Endothelial cell (in vitro differentiated cells): ENCODE data around the gene GALNT9. TPM values are rescaled to one million over a fixed set of nuclear protein-coding genes. Genes with fewer than 3 reads are reported as not detected.
"Not testable (repeated sequence)": the region's sequence is repeated elsewhere in the genome, so short reads cannot be mapped to it uniquely, and the experiment has no call there.

Experiments
- DNase-seq: peaks from one replicate; pipeline ENCODE4 v3.0.0; 2021; ENCODE audit warnings: low spot score
- H3K27ac Mint-ChIP-seq: one replicate; pipeline ENCODE4 v1.8.0; 2021; ENCODE audit warnings: mixed read lengths, inconsistent platforms; ENCODE audit not compliant: unreplicated experiment
- H3K27me3 Mint-ChIP-seq: one replicate; pipeline ENCODE4 v1.8.0; 2021; ENCODE audit warnings: mild to moderate bottlenecking, moderate library complexity, mixed read lengths, inconsistent platforms; ENCODE audit not compliant: unreplicated experiment
- H3K36me3 Mint-ChIP-seq: one replicate; pipeline ENCODE4 v1.8.0; 2021; ENCODE audit warnings: mild to moderate bottlenecking, low read depth, mixed read lengths, inconsistent platforms; ENCODE audit not compliant: unreplicated experiment
- H3K4me1 Mint-ChIP-seq: one replicate; pipeline ENCODE4 v1.8.0; 2021; ENCODE audit warnings: mild to moderate bottlenecking, mixed read lengths, inconsistent platforms; ENCODE audit not compliant: unreplicated experiment
- H3K4me3 Mint-ChIP-seq: one replicate; pipeline ENCODE4 v1.8.0; 2021; ENCODE audit warnings: mild to moderate bottlenecking, mixed read lengths, inconsistent platforms; ENCODE audit not compliant: unreplicated experiment
- H3K9me3 Mint-ChIP-seq: one replicate; pipeline ENCODE4 v1.8.0; 2021; ENCODE audit warnings: mixed read lengths, inconsistent platforms; ENCODE audit not compliant: unreplicated experiment
- total RNA-seq: library from RNA; stranded (reverse); fragmentation: NEBNext Ultra II Directional; extraction: Animal tissue kit (Norgen Biotek cat#: 25700); gene quantifications from one replicate; pipeline ENCODE4 v1.2.1, GENCODE V29; 2021; ENCODE audit not compliant: unreplicated experiment
- TF ChIP-seq, protein P1 (sequence below): fragments of 200-600 bp; sonication (generic); IDR thresholded peaks from one replicate; pipeline ENCODE4 v1.5.0; 2021; ENCODE audit warnings: antibody characterized with exemption; ENCODE audit not compliant: unreplicated experiment

Gene GALNT9
- total RNA-seq, 1 donor from 2014 or later, result not detected

DNA sequence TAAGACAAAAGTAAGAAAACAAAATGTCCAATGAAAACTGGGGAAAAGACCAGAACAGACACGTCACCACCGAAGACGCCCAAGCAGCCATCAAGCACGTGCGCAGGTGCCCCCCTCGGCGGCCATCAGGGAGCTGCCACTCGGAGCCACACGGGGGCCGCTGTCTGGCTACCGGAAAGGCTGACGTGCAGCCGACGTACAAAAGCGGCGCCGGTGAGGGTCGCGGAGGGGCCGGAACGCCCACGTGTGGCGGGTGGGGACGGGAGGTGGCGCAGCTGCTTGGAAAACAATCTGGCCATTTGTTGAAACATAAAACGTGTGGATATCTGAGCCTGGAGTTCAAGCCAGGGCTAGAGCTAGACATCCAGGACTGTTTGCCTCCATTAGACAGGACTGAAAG is 60.7 kb downstream of the GALNT9 start:
- Mint-ChIP-seq H3K36me3 (peaks cover 6% of the 10 kb centered on the region), H3K27me3 (peaks cover 5% of the 10 kb centered on the region), H3K4me3 (no peak overlapping the region), H3K9me3 (no peaks in the 10 kb centered on the region), H3K27ac (no peak overlapping the region), H3K4me1 (no peaks in the 10 kb centered on the region)
- TF ChIP-seq, protein P1, sequence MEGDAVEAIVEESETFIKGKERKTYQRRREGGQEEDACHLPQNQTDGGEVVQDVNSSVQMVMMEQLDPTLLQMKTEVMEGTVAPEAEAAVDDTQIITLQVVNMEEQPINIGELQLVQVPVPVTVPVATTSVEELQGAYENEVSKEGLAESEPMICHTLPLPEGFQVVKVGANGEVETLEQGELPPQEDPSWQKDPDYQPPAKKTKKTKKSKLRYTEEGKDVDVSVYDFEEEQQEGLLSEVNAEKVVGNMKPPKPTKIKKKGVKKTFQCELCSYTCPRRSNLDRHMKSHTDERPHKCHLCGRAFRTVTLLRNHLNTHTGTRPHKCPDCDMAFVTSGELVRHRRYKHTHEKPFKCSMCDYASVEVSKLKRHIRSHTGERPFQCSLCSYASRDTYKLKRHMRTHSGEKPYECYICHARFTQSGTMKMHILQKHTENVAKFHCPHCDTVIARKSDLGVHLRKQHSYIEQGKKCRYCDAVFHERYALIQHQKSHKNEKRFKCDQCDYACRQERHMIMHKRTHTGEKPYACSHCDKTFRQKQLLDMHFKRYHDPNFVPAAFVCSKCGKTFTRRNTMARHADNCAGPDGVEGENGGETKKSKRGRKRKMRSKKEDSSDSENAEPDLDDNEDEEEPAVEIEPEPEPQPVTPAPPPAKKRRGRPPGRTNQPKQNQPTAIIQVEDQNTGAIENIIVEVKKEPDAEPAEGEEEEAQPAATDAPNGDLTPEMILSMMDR, result no peak
- DNase-seq, result no peak

DNA sequence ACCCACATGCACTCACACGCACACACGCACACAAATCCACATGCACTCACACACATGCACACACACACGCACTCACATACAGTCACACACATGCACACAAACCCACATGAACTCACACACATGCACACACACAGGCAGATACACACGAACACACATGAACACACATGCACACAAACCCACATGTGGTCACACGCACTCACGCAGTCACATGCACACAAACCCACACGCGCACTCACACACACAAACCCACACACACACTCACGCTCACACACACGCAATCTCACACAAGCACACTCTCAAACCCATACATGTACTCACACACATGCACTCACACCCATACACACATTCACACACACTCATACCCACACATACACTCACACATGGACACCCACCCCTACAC is 61.5 kb downstream of the GALNT9 start:
- Mint-ChIP-seq H3K36me3 (peaks cover 6% of the 10 kb centered on the region), H3K4me1 (no peaks in the 10 kb centered on the region), H3K9me3 (no peaks in the 10 kb centered on the region), H3K4me3 (no peak overlapping the region), H3K27ac (no peak overlapping the region), H3K27me3 (peaks cover 9% of the 10 kb centered on the region)
- DNase-seq, result no peak
- TF ChIP-seq, protein P1, result no peak

DNA sequence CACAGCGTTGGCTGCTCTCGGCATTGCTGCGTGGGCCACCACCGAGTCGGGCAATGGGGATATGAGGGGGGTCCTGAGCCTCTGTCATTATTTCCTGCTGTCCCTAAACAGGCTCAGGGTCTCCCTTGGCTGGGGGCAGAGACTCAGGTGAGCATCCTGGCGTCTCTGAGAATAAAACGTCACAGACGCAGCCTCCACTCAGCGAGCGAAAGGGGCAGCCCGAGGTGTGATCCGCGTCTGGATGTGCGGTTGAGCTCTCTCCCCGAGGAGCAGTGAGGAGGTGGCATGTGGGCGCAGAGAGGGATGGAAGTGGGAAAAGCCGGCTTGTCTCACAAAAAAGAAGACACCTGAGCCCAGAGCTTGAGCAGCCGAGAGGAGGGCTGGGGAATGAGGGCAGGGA is 62.6 kb downstream of the GALNT9 start:
- Mint-ChIP-seq H3K27me3 (peaks cover 12% of the 10 kb centered on the region), H3K36me3 (no peaks in the 10 kb centered on the region), H3K27ac (no peak overlapping the region), H3K9me3 (no peaks in the 10 kb centered on the region), H3K4me1 (no peaks in the 10 kb centered on the region), H3K4me3 (no peak overlapping the region)
- no peak for DNase-seq
- TF ChIP-seq, protein P1, result no peak

DNA sequence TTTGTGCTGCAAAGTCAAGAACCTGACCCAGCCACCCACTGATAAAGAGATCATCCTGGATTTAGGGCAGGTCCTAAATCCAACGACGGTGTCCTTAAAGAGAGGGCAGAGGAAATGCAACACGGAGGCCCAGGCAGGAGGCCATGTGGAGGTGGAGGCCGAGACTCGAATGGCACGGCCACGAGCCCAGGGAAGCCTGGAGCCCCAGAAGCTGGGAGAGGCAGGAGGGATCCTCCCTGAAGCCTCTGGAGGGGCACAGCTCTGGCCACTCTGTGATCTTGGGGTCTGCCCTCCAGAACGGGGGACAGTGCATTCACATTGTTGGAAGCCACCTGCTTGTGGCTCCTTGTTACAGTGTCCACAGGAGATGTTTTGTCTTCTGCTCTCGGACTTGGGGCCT is 63.0 kb downstream of the GALNT9 start:
- Mint-ChIP-seq H3K9me3 (no peaks in the 10 kb centered on the region), H3K27me3 (peaks cover 12% of the 10 kb centered on the region), H3K4me3 (no peak overlapping the region), H3K36me3 (no peaks in the 10 kb centered on the region), H3K4me1 (no peaks in the 10 kb centered on the region), H3K27ac (no peak overlapping the region)
- TF ChIP-seq, protein P1, result no peak
- no peak for DNase-seq

DNA sequence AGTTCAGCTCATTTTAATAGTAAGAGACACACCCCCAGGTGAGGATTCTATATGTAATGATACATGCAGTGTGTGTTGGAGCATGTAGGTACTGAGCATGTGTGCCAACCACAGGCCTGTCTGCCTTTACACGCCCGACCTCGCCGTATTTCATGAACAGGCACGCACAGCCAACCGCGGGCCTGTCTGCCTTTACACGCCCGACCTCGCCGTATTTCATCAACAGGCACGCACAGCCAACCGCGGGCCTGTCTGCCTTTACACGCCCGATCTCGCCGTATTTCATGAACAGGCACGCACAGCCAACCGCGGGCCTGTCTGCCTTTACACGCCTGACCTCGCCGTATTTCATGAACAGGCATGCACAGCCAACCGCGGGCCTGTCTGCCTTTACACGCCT is 63.6 kb downstream of the GALNT9 start:
- not testable (repeated sequence) for H3K9me3 Mint-ChIP-seq, H3K4me1 Mint-ChIP-seq, DNase-seq, H3K36me3 Mint-ChIP-seq, H3K4me3 Mint-ChIP-seq, H3K27ac Mint-ChIP-seq
- peaks cover 12% of the 10 kb centered on the region for H3K27me3 Mint-ChIP-seq
